Endothelial cell of umbilical vein (primary cell): Measurements from ENCODE around the gene UVRAG. TPM values are rescaled to one million over a fixed set of nuclear protein-coding genes. Genes with fewer than 3 reads are reported as not detected.

Source experiments
- BruUV-seq: library from RNA; stranded (reverse); fragments of 400-500 nt; replicated peaks from 2 replicates; lab custom pipeline; 2021; lab: Mats Ljungman, UMichigan
- CTCF ChIA-PET: fragments of 300-600, 350-600 bp; sonication (Branson Sonifier 250); formaldehyde crosslinking; loops from one replicate; lab custom pipeline; 2021; ENCODE audit warnings: antibody characterized with exemption, inconsistent platforms; lab: Charles Lee
- POLR2A ChIA-PET: fragments of 300-600, 350-600 bp; sonication (Branson Sonifier 250); formaldehyde crosslinking; loops from one replicate; lab custom pipeline; 2021; ENCODE audit warnings: antibody characterized with exemption, inconsistent platforms; lab: Charles Lee
- DNase-seq: peaks from one replicate; pipeline ENCODE4 v3.0.0-alpha.2; 2011; ENCODE audit warnings: low read depth, low spot score
- FAIRE-seq: peaks from 2 replicates; lab custom pipeline; 2011; peaks lifted over from hg19 to GRCh38; lab: Jason Lieb, UNC
- H2AFZ ChIP-seq: 2 replicates; pipeline ENCODE4 v1.6.0; 2012; ENCODE audit warnings: low read depth, low read length, control low read depth, inconsistent platforms
- H3K27ac ChIP-seq: 2 replicates; pipeline ENCODE4 v1.5.1; 2011; ENCODE audit warnings: low read depth, mild to moderate bottlenecking, control low read depth, low read length, moderate library complexity; ENCODE audit not compliant: insufficient read depth
- H3K27me3 ChIP-seq, 2 experiments: 2 replicates each; pipeline versions ENCODE4 v1.6.0 to v1.6.1; 2011; ENCODE audit warnings: low read length in 2 of 2, mixed read lengths in 1 of 2; ENCODE audit not compliant: control insufficient read depth in 2 of 2, insufficient read depth in 2 of 2
- H3K36me3 ChIP-seq, 2 experiments: 2 replicates in 1 of 2; 3 replicates in 1 of 2; pipeline ENCODE4 v1.5.1; 2011; ENCODE audit warnings: low read length in 2 of 2, mild to moderate bottlenecking in 1 of 2, moderate library complexity in 1 of 2; ENCODE audit not compliant: control insufficient read depth in 2 of 2, insufficient read depth in 2 of 2; ENCODE audit errors: extremely low read depth in 1 of 2
- H3K4me1 ChIP-seq: 3 replicates; pipeline ENCODE4 v1.5.1; 2011; ENCODE audit warnings: mild to moderate bottlenecking, low read length; ENCODE audit not compliant: control insufficient read depth, insufficient read depth; ENCODE audit errors: extremely low read depth
- H3K4me2 ChIP-seq: 2 replicates; pipeline ENCODE4 v1.6.1; 2011; ENCODE audit warnings: low read length, control low read depth, mixed read lengths; ENCODE audit not compliant: insufficient read depth
- H3K4me3 ChIP-seq, 3 experiments: fragments of 200-600 bp in 1 of 3; sonication (generic), shearing (Covaris generic) in 1 of 3; replicated peaks in 1 of 3; 2 replicates each; pipeline ENCODE4 v1.5.1; 2011 to 2016; ENCODE audit warnings: control low read depth in 3 of 3, low read length in 3 of 3, mild to moderate bottlenecking in 2 of 3, inconsistent platforms in 1 of 3, low read depth in 1 of 3, moderate library complexity in 1 of 3; ENCODE audit not compliant: insufficient read depth in 1 of 3
- H3K79me2 ChIP-seq: 2 replicates; pipeline ENCODE4 v1.6.0; 2012; ENCODE audit warnings: low read length, inconsistent platforms; ENCODE audit not compliant: control insufficient read depth, insufficient read depth
- H3K9ac ChIP-seq: replicated peaks from 2 replicates; pipeline ENCODE3; 2011; ENCODE audit warnings: low read length, control low read depth; ENCODE audit not compliant: insufficient read depth; ENCODE audit errors: extremely low read depth
- H3K9me1 ChIP-seq: replicated peaks from 3 replicates; pipeline ENCODE4 v1.6.0; 2011; ENCODE audit warnings: mild to moderate bottlenecking, low read length; ENCODE audit not compliant: control insufficient read depth, insufficient read depth; ENCODE audit errors: extremely low read depth
- H3K9me3 ChIP-seq: replicated peaks from 2 replicates; pipeline ENCODE4 v1.5.1; 2012; ENCODE audit warnings: low read length, inconsistent platforms; ENCODE audit not compliant: control insufficient read depth, insufficient read depth
- H4K20me1 ChIP-seq: replicated peaks from 2 replicates; pipeline ENCODE3; 2011; ENCODE audit warnings: mild to moderate bottlenecking, low read length; ENCODE audit not compliant: control insufficient read depth, insufficient read depth; ENCODE audit errors: extremely low read depth
- EZH2 ChIP-seq: IDR thresholded peaks from 2 replicates; pipeline ENCODE4 v1.6.1; 2012; ENCODE audit warnings: borderline replicate concordance, low read depth, mild to moderate bottlenecking, moderate library complexity, low read length, inconsistent platforms; ENCODE audit not compliant: severe bottlenecking
- FOS ChIP-seq: IDR thresholded peaks from 2 replicates; pipeline ENCODE4 v1.6.1; 2011; ENCODE audit warnings: mild to moderate bottlenecking, low read length, moderate library complexity, borderline replicate concordance; ENCODE audit not compliant: insufficient read depth
- GATA2 ChIP-seq: IDR thresholded peaks from 2 replicates; pipeline ENCODE4 v1.7.0; 2011; ENCODE audit warnings: low read depth, mild to moderate bottlenecking, moderate library complexity, mixed read lengths, low read length; ENCODE audit not compliant: insufficient read length, insufficient read depth
- JUN ChIP-seq: IDR thresholded peaks from 2 replicates; pipeline ENCODE4 v1.6.1; 2011; ENCODE audit warnings: borderline replicate concordance, low read depth; ENCODE audit not compliant: insufficient read length, insufficient read depth
- MYC ChIP-seq: IDR thresholded peaks from one replicate; pipeline ENCODE4 v1.6.1; 2011; ENCODE audit warnings: mild to moderate bottlenecking, low read depth, low read length
- POLR2A ChIP-seq: IDR thresholded peaks from 2 replicates; pipeline ENCODE4 v1.6.1; 2012; ENCODE audit warnings: low read depth, mild to moderate bottlenecking, control low read depth, low read length
- POLR2AphosphoS5 ChIP-seq: IDR thresholded peaks from 2 replicates; pipeline ENCODE4 v1.6.1; 2012; ENCODE audit warnings: low read depth, mild to moderate bottlenecking, control low read depth, low read length, moderate library complexity; ENCODE audit not compliant: insufficient read depth
- dilution Hi-C: fragments of 300-500 bp; cut with MboI; formaldehyde crosslinking; loops from one replicate; pipeline ENCODE4 v1.15.0; 2019; ENCODE audit warnings: low sequenced_read_pairs; ENCODE audit not compliant: extremely low pct_ligation_motif_present
- intact Hi-C: fragments of 100-400 bp; cut with micrococcal nuclease; formaldehyde crosslinking; loops from one replicate; pipeline ENCODE4 v1.10.0; 2022
- polyA plus RNA-seq, 4 experiments: library from polyadenylated mRNA; depleted of rRNA in 3 of 4; stranded (reverse) in 3 of 4; unstranded in 1 of 4; fragments of >200 nt; gene quantifications; 2 replicates each; pipeline versions ENCODE4 v1.2.1 to v1.2.3, GENCODE V29; 2011 to 2012; ENCODE audit warnings: missing spikeins in 1 of 4
- small RNA-seq: library from RNA; depleted of rRNA; stranded (forward); fragments of <200 nt; gene quantifications from one replicate; pipeline ENCODE3, GENCODE V24; 2012; ENCODE audit warnings: low replicate concordance, low read depth; ENCODE audit not compliant: insufficient read depth, insufficient read length
- total RNA-seq: library from RNA; stranded (reverse); gene quantifications from 2 replicates; pipeline ENCODE4 v1.2.3, GENCODE V29; 2021
- TF ChIP-seq, protein P1 (sequence below), 2 donors: IDR thresholded peaks; 1 replicate in 1 of 2; 2 replicates in 1 of 2; pipeline ENCODE4 v1.5.1; 2011; ENCODE audit warnings: low read length in 2 of 2, mild to moderate bottlenecking in 2 of 2, moderate library complexity in 2 of 2, control low read depth in 1 of 2, inconsistent platforms in 1 of 2, low read depth in 1 of 2; ENCODE audit not compliant: insufficient read depth in 1 of 2; ENCODE audit errors: extremely low read depth in 1 of 2
- TF ChIP-seq, protein P2 (sequence below): IDR thresholded peaks from 2 replicates; pipeline ENCODE4 v1.6.1; 2011; ENCODE audit not compliant: insufficient read depth, insufficient read length

The UVRAG gene
- total and polyA plus RNA-seq, 2 donors (not counting 3 experiments of a cell fraction or from before 2014, with no cell fraction given): 21.2 to 65.6 TPM

DNA sequence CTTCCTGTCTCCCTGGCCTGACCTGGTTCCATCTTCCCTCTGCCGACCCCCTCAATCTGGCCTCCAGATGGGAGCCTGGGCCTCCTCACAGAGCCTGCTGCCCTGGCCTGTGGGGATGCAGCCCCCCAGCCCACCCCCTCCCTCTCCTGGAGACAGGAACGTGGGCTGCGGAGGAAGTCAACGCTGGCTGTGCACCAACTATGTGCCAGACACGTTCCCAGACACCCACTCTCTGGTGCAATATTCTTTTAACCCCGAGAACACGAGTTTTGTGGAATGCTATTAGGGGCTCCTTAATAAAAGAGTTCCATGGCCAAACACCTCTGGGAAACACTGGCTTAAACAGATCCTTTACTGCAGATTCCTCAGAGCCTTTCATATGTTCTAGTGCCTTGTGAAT is 375.4 kb downstream of the UVRAG start:
- Histone ChIP-seq H2AFZ (no peak overlapping the region), H3K9ac (no peak overlapping the region), H3K79me2 (no peaks in the 10 kb centered on the region), H3K9me3 (no peaks in the 10 kb centered on the region), H3K9me1 (no peaks in the 10 kb centered on the region), H3K4me3 (no peak overlapping the region), H3K36me3 (no peaks in the 10 kb centered on the region), H4K20me1 (no peaks in the 10 kb centered on the region), H3K4me2 (no peak overlapping the region), H3K27ac (no peak overlapping the region), H3K27me3 (no peaks in the 10 kb centered on the region), H3K4me1 (no peaks in the 10 kb centered on the region)
- no TSS peak for BruUV-seq
- intact Hi-C loops: no loop called here
- TF ChIP-seq POLR2A: no peak
- no peak for TF ChIP-seq EZH2
- TF ChIP-seq, protein P1, sequence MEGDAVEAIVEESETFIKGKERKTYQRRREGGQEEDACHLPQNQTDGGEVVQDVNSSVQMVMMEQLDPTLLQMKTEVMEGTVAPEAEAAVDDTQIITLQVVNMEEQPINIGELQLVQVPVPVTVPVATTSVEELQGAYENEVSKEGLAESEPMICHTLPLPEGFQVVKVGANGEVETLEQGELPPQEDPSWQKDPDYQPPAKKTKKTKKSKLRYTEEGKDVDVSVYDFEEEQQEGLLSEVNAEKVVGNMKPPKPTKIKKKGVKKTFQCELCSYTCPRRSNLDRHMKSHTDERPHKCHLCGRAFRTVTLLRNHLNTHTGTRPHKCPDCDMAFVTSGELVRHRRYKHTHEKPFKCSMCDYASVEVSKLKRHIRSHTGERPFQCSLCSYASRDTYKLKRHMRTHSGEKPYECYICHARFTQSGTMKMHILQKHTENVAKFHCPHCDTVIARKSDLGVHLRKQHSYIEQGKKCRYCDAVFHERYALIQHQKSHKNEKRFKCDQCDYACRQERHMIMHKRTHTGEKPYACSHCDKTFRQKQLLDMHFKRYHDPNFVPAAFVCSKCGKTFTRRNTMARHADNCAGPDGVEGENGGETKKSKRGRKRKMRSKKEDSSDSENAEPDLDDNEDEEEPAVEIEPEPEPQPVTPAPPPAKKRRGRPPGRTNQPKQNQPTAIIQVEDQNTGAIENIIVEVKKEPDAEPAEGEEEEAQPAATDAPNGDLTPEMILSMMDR (IDR thresholded peaks at IDR 0.05; ENCODE audit: extremely low read depth in 1 of 2, insufficient read depth in 1 of 2, low read depth in 1 of 2, low read length in 2 of 2): no peak
- no peak for TF ChIP-seq MYC
- no peak for TF ChIP-seq JUN
- no peak for TF ChIP-seq FOS
- TF ChIP-seq POLR2AphosphoS5: no peak
- TF ChIP-seq GATA2: no peak
- TF ChIP-seq, protein P2, sequence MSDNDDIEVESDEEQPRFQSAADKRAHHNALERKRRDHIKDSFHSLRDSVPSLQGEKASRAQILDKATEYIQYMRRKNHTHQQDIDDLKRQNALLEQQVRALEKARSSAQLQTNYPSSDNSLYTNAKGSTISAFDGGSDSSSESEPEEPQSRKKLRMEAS: no peak
- CTCF ChIA-PET: interaction anchor here (1.4 to 1.8 kb wide), 2 partner anchors 17 to 129 kb away, joined by 4 read pairs; no protein-coding TSS in a partner anchor
- no peak for FAIRE-seq
- dilution Hi-C loops: no loop called here
- no peak for DNase-seq
- POLR2A ChIA-PET: interaction anchor here (0.6 kb wide), 1 partner anchor 19 kb away, joined by 3 read pairs; no protein-coding TSS in a partner anchor

Small RNA genes lying within 50 kb of the gene (small RNA-seq; reads per million reads assigned to genes)
- gene RF00019: not detected
- not detected for gene RNA5SP344

Other genes with a start within 250 kb of the UVRAG start
- gene MAP6, start 146.2 kb upstream of the UVRAG start, total RNA-seq: 0.18 TPM in 1 of 2 replicates, not detected in the other
- 0.11 and 0.12 TPM in 2 replicates for gene MAP6, start 146.2 kb upstream of the UVRAG start, polyA plus RNA-seq
- gene MOGAT2, start 97.4 kb upstream of the UVRAG start, total RNA-seq: not detected in 2 replicates
- not detected in 2 replicates for gene MOGAT2, start 97.4 kb upstream of the UVRAG start, polyA plus RNA-seq
- 0.55 TPM in 2 replicates for gene DGAT2, start 46.4 kb upstream of the UVRAG start, total RNA-seq
- 0.79 and 0.83 TPM in 2 replicates for gene DGAT2, start 46.4 kb upstream of the UVRAG start, polyA plus RNA-seq